Ishikawa (cell line): ENCODE results near the gene ZCCHC10.

Experiments used
- CEBPB ChIP-seq: IDR thresholded peaks from 2 replicates; pipeline ENCODE4 v1.6.1; 2012
- CREB1 ChIP-seq: IDR thresholded peaks from 2 replicates; pipeline ENCODE4 v1.6.1; 2012; ENCODE audit warnings: low read depth
- EGR1 ChIP-seq: IDR thresholded peaks from 2 replicates; pipeline ENCODE4 v1.6.1; 2012
- EP300 ChIP-seq: IDR thresholded peaks from 2 replicates; pipeline ENCODE4 v1.6.1; 2012; ENCODE audit warnings: borderline replicate concordance
- FOXM1 ChIP-seq: IDR thresholded peaks from 2 replicates; pipeline ENCODE4 v1.6.1; 2012; ENCODE audit warnings: low read depth, borderline replicate concordance
- MAX ChIP-seq: IDR thresholded peaks from 2 replicates; pipeline ENCODE4 v1.6.1; 2012
- NFIC ChIP-seq: IDR thresholded peaks from 2 replicates; pipeline ENCODE4 v1.6.1; 2012
- RAD21 ChIP-seq: IDR thresholded peaks from 2 replicates; pipeline ENCODE4 v1.6.1; 2012; ENCODE audit warnings: low read depth
- REST ChIP-seq: IDR thresholded peaks from 2 replicates; pipeline ENCODE4 v1.6.1; 2012; ENCODE audit warnings: low read depth, mild to moderate bottlenecking
- TAF1 ChIP-seq: IDR thresholded peaks from 2 replicates; pipeline ENCODE4 v1.6.1; 2012; ENCODE audit warnings: low read depth, mild to moderate bottlenecking
- TCF12 ChIP-seq: IDR thresholded peaks from 2 replicates; pipeline ENCODE4 v1.6.1; 2012; ENCODE audit warnings: low read depth
- TEAD4 ChIP-seq: IDR thresholded peaks from 2 replicates; pipeline ENCODE4 v1.6.1; 2012
- USF1 ChIP-seq: IDR thresholded peaks from 2 replicates; pipeline ENCODE4 v1.6.1; 2012
- YY1 ChIP-seq: IDR thresholded peaks from 2 replicates; pipeline ENCODE4 v1.6.1; 2012; ENCODE audit warnings: low read depth
- ZBTB7A ChIP-seq: IDR thresholded peaks from 2 replicates; pipeline ENCODE4 v1.6.1; 2012; ENCODE audit warnings: low read depth

The ZCCHC10 gene

GRCh38 chr5:133065471-133065870, 39.1 kb upstream of the ZCCHC10 start:
- TF ChIP-seq NFIC (no peak), REST (no peak), RAD21 (no peak), YY1 (no peak), TCF12 (no peak), USF1 (no peak), TEAD4 (no peak), TAF1 (no peak), ZBTB7A (no peak), CREB1 (no peak), FOXM1 (no peak), EP300 (no peak), EGR1 (no peak), CEBPB (no peak), MAX (no peak)

- no peak for TF ChIP-seq CEBPB
- no peak for TF ChIP-seq TAF1
- TF ChIP-seq USF1 = no peak
- TF ChIP-seq ZBTB7A = no peak
Observed at GRCh38 chr5:133063965-133064364, 37.6 kb upstream of the ZCCHC10 start.

GRCh38 chr5:133062276-133062675, 35.9 kb upstream of the ZCCHC10 start:
- no peak for TF ChIP-seq EP300
- TF ChIP-seq EGR1 = no peak
- no peak for TF ChIP-seq CEBPB
- no peak for TF ChIP-seq TAF1
- TF ChIP-seq TCF12 = no peak
- TF ChIP-seq CREB1 = no peak
- no peak for TF ChIP-seq ZBTB7A
- TF ChIP-seq RAD21 = no peak
- TF ChIP-seq NFIC = no peak
- TF ChIP-seq YY1 = no peak
- no peak for TF ChIP-seq REST
- TF ChIP-seq MAX = no peak
- TF ChIP-seq FOXM1 = no peak
- TF ChIP-seq TEAD4 = no peak

- no peak for TF ChIP-seq YY1
- TF ChIP-seq CREB1 = no peak
- no peak for TF ChIP-seq TAF1
- TF ChIP-seq NFIC = no peak
- no peak for TF ChIP-seq CEBPB
- TF ChIP-seq FOXM1 = no peak
- no peak for TF ChIP-seq EP300
Observed at GRCh38 chr5:133059621-133060020, 33.3 kb upstream of the ZCCHC10 start.

GRCh38 chr5:133056891-133057290, 30.5 kb upstream of the ZCCHC10 start:
- TF ChIP-seq NFIC (no peak), RAD21 (no peak), EGR1 (no peak), TAF1 (no peak), USF1 (no peak), MAX (no peak), EP300 (no peak), CREB1 (no peak), YY1 (no peak), CEBPB (no peak), TCF12 (no peak), ZBTB7A (no peak), TEAD4 (no peak)
